HCT116 (cell line): Measurements from ENCODE around the gene PIM3. TPM values are rescaled to one million over a fixed set of nuclear protein-coding genes. Genes with fewer than 3 reads are reported as not detected.

Experiments used
- ATAC-seq: fragments of 200-7000 bp; cut with Tn5 transposase; 2 replicates; pipeline ENCODE4 v1.9.1; 2020; ENCODE audit warnings: mild to moderate bottlenecking, moderate library complexity
- BruUV-seq: library from RNA; stranded (reverse); fragments of 400-500 nt; replicated peaks from 2 replicates; lab custom pipeline; 2021; lab: Mats Ljungman, UMichigan
- CTCF ChIA-PET: fragments of 300-600 bp; sonication (Branson Sonifier 250); formaldehyde crosslinking; loops from one replicate; lab custom pipeline; 2021; ENCODE audit warnings: antibody characterized with exemption; lab: Charles Lee
- POLR2A ChIA-PET: fragments of 300-600, 350-600 bp; sonication (Branson Sonifier 250); formaldehyde crosslinking; loops from one replicate; lab custom pipeline; 2021; ENCODE audit warnings: antibody characterized with exemption; lab: Charles Lee
- RAD21 ChIA-PET, 2 experiments: fragments of 300-600 bp; sonication (Branson Sonifier 250); formaldehyde crosslinking; loops; one replicate each; lab custom pipeline; 2023; ENCODE audit warnings: low total read pairs in 2 of 2; ENCODE audit not compliant: uncharacterized antibody in 2 of 2, unreplicated experiment in 2 of 2, low non-redundant PET in 1 of 2; lab: Charles Lee
- DNase-seq: peaks from one replicate; pipeline ENCODE4 v3.0.0-alpha.2; 2010; ENCODE audit warnings: low read depth, low spot score
- H2AFZ ChIP-seq: fragments of 200-600 bp; shearing (Covaris generic), sonication (generic); 2 replicates; pipeline ENCODE4 v1.6.1; 2017; ENCODE audit warnings: low read depth, mixed run types, mixed read lengths, antibody characterized with exemption, low read length; ENCODE audit not compliant: poor library complexity, severe bottlenecking
- H3K27ac ChIP-seq: 2 replicates; pipeline ENCODE4 v1.5.1; 2012; ENCODE audit warnings: low read depth, low read length
- H3K27me3 ChIP-seq: fragments of 200-600 bp; sonication (generic); 2 replicates; pipeline ENCODE4 v1.6.1; 2016; ENCODE audit warnings: mixed run types, low read length, mixed read lengths; ENCODE audit not compliant: insufficient read depth
- H3K36me3 ChIP-seq, 2 experiments: fragments of 200-500 bp in 1 of 2; fragments of 200-600 bp in 1 of 2; sonication (Bioruptor generic) in 1 of 2; sonication (generic) in 1 of 2; 2 replicates each; pipeline versions ENCODE4 v1.5.1 to v1.6.1; 2014 to 2016; ENCODE audit warnings: low read length in 2 of 2, inconsistent platforms in 1 of 2, mixed read lengths in 1 of 2, mixed run types in 1 of 2; ENCODE audit not compliant: insufficient read depth in 2 of 2, control insufficient read depth in 1 of 2
- H3K4me1 ChIP-seq, 2 experiments: fragments of 200-600 bp in 1 of 2; sonication (generic) in 1 of 2; 2 replicates each; pipeline versions ENCODE4 v1.5.1 to v1.6.1; 2012 to 2017; ENCODE audit warnings: low read length in 2 of 2, inconsistent platforms in 1 of 2, mild to moderate bottlenecking in 1 of 2, mixed read lengths in 1 of 2, mixed run types in 1 of 2, moderate library complexity in 1 of 2; ENCODE audit not compliant: insufficient read depth in 2 of 2, control insufficient read depth in 1 of 2
- H3K4me2 ChIP-seq: fragments of 200-600 bp; sonication (generic); 2 replicates; pipeline ENCODE4 v1.6.1; 2017; ENCODE audit warnings: mixed run types, low read length, mixed read lengths
- H3K4me3 ChIP-seq, 2 experiments: fragments of 200-600 bp in 1 of 2; sonication (generic) in 1 of 2; replicated peaks in 1 of 2; 2 replicates each; pipeline ENCODE4 v1.5.1; 2011 to 2016; ENCODE audit warnings: low read length in 2 of 2, control low read depth in 1 of 2, low read depth in 1 of 2, mild to moderate bottlenecking in 1 of 2, mixed read lengths in 1 of 2, mixed run types in 1 of 2
- H3K79me2 ChIP-seq: fragments of 200-600 bp; sonication (generic); 2 replicates; pipeline ENCODE4 v1.6.1; 2017; ENCODE audit warnings: mild to moderate bottlenecking, mixed run types, low read length, moderate library complexity, mixed read lengths; ENCODE audit not compliant: insufficient read depth
- H3K9ac ChIP-seq: fragments of 200-600 bp; sonication (generic); 2 replicates; pipeline ENCODE4 v1.6.1; 2016; ENCODE audit warnings: low read length, mixed read lengths
- H3K9me2 ChIP-seq: fragments of 200-600 bp; sonication (generic), shearing (Covaris generic); 2 replicates; pipeline ENCODE4 v1.6.1; 2017; ENCODE audit warnings: mixed run types, mild to moderate bottlenecking, moderate library complexity; ENCODE audit not compliant: insufficient read depth
- H3K9me3 ChIP-seq, 2 experiments: fragments of 200-500 bp in 1 of 2; fragments of 200-600 bp in 1 of 2; sonication (Bioruptor generic) in 1 of 2; sonication (generic) in 1 of 2; 2 replicates each; pipeline ENCODE4 v1.6.1; 2014 to 2017; ENCODE audit warnings: low read length in 2 of 2, mixed read lengths in 2 of 2, inconsistent platforms in 1 of 2, low read depth in 1 of 2, mild to moderate bottlenecking in 1 of 2, mixed run types in 1 of 2, moderate library complexity in 1 of 2; ENCODE audit not compliant: control insufficient read depth in 1 of 2, insufficient read depth in 1 of 2
- H4K20me1 ChIP-seq: fragments of 200-600 bp; sonication (generic), shearing (Covaris generic); 2 replicates; pipeline ENCODE4 v1.6.1; 2017; ENCODE audit warnings: mixed run types, mild to moderate bottlenecking, moderate library complexity; ENCODE audit not compliant: insufficient read depth
- CEBPB ChIP-seq: IDR thresholded peaks from 2 replicates; pipeline ENCODE4 v1.6.1; 2012; ENCODE audit warnings: low read depth
- EGR1 ChIP-seq: IDR thresholded peaks from 2 replicates; pipeline ENCODE4 v1.6.1; 2012; ENCODE audit warnings: low read depth
- ELF1 ChIP-seq: IDR thresholded peaks from 2 replicates; pipeline ENCODE4 v1.6.1; 2012; ENCODE audit warnings: low read depth, borderline replicate concordance
- EZH2 ChIP-seq: fragments of 200-600 bp; sonication (generic); IDR thresholded peaks from 2 replicates; pipeline ENCODE4 v1.6.1; 2017; ENCODE audit warnings: antibody characterized with exemption, mixed run types
- EZH2phosphoT487 ChIP-seq: fragments of 200-600 bp; IDR thresholded peaks from 2 replicates; pipeline ENCODE4 v1.6.1; 2018; ENCODE audit warnings: antibody characterized with exemption, borderline replicate concordance
- FOSL1 ChIP-seq: IDR thresholded peaks from 2 replicates; pipeline ENCODE4 v1.6.1; 2012; ENCODE audit warnings: low read depth
- MAX ChIP-seq: IDR thresholded peaks from 2 replicates; pipeline ENCODE4 v1.6.1; 2012
- POLR2A ChIP-seq: IDR thresholded peaks from 2 replicates; pipeline ENCODE4 v1.7.0; 2011; ENCODE audit warnings: borderline replicate concordance; ENCODE audit not compliant: insufficient read depth, insufficient read length; ENCODE audit errors: extremely low read depth
- REST ChIP-seq: IDR thresholded peaks from 2 replicates; pipeline ENCODE4 v1.6.1; 2012; ENCODE audit warnings: low read depth
- SIN3A ChIP-seq: IDR thresholded peaks from 2 replicates; pipeline ENCODE4 v1.6.1; 2012; ENCODE audit warnings: low read depth
- SRF ChIP-seq: IDR thresholded peaks from 2 replicates; pipeline ENCODE4 v1.6.1; 2012; ENCODE audit warnings: low read depth
- ZFX ChIP-seq: fragments of 450-650 bp; IDR thresholded peaks from 2 replicates; pipeline ENCODE4 v1.6.1; 2017
- ZNF274 ChIP-seq: fragments of 200-500 bp; sonication (Bioruptor generic); IDR thresholded peaks from 2 replicates; pipeline ENCODE4 v1.6.1; 2014; ENCODE audit warnings: mild to moderate bottlenecking, low read depth, low read length, inconsistent platforms
- intact Hi-C: fragments of 100-400 bp; cut with micrococcal nuclease; formaldehyde crosslinking; loops from 2 replicates; pipeline ENCODE4 v1.10.0; 2022
- total RNA-seq: library from RNA; stranded (reverse); gene quantifications from one replicate; pipeline ENCODE4 v1.2.1, GENCODE V29; 2021; ENCODE audit not compliant: unreplicated experiment

Gene PIM3
- total RNA-seq, 1 experiment from 2014 or later = 116 TPM

DNA sequence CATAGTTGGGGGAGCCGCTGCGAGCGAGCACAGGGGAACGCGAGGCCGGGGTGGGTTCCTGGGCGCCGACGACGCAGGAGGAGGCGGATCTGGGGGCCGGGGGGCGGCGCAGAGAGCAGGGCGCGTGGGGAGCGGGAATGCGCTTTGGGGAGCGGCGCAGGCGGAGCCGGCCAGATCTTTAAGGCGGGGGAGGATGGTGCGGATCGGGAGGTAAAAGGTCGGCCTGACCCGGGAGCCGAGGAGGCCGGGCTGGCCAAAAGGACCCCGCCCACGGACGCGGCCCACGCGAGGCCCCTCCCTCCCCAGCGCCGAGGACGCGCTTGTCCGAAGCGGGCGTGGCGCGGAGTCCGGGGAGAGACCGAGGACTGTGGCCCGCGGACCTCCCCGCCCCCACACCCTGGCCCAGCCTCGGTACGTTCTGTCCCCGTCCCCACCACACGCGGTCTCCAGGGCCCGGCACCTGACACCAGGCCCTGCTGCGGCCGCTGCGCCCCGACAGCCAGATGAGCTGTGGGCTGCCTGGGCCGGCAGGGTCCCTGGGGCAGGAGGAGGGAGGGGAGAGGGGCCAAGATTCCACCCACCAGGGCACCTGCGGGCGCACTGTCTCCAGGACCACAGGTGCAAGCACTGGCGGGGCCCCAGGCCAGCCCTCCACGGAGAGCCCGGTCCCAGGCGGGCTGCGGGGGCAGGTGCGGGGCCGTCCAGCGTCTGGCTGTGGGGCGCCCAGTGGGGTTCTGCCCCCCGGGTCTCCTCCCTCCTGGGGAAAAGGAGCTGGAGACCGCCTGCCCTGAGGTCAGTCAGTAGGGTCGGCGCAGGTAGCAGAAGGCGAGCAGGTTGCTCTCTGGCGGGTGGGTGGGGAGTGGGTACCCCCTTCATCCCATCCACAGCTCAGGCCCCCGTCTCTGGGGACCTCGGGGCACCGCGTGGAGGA lies 10.9 kb downstream of the PIM3 start:
- no peak for DNase-seq
- RAD21 ChIA-PET = interaction anchor here (0.9 to 1.0 kb wide), 3 partner anchors 22 to 59 kb away, joined by 3 to 6 read pairs (median 3); no protein-coding TSS in a partner anchor
- H3K4me3 ChIP-seq = peak overlapping the region; percentile 61 to 67
- H3K9me2 ChIP-seq = no peaks in the 10 kb centered on the region
- peak; percentile 68 for ATAC-seq
- H4K20me1 ChIP-seq = no peaks in the 10 kb centered on the region
- peak overlapping the region; percentile 85 for H3K9ac ChIP-seq
- intact Hi-C loops = no loop called here
- H3K4me1 ChIP-seq = peaks cover 42 to 79% of the 10 kb centered on the region in 2 experiments
- no peaks in the 10 kb centered on the region for H3K27me3 ChIP-seq
- peak; percentile 82 for TF ChIP-seq EGR1
- TF ChIP-seq ZFX = peak; percentile 62
- no peak for TF ChIP-seq FOSL1
- TF ChIP-seq POLR2A = peak; percentile 19
- TF ChIP-seq, all 23 proteins: peak for 3
- Histone ChIP-seq H2AFZ (no peak overlapping the region), H3K36me3 (no peaks in the 10 kb centered on the region), H3K4me2 (peak overlapping the region; percentile 95), H3K79me2 (no peaks in the 10 kb centered on the region), H3K9me3 (no peaks in the 10 kb centered on the region), H3K27ac (peak overlapping the region; percentile 100)
- BruUV-seq = TSS peak; percentile 52
- POLR2A ChIA-PET = interaction anchor here (1.0 to 1.7 kb wide), 4 partner anchors 10 to 29 kb away, joined by 3 to 11 read pairs (median 3); partner anchors contain the start of gene PIM3
- CTCF ChIA-PET = interaction anchor here (1.0 to 1.5 kb wide), 3 partner anchors 9 to 59 kb away, joined by 3 to 5 read pairs (median 3); no protein-coding TSS in a partner anchor

GRCh38 chr22:49972163-49973017 lies 11.8 kb downstream of the PIM3 start:
- Histone ChIP-seq H3K4me2 (peak overlapping the region; percentile 95), H3K79me2 (no peaks in the 10 kb centered on the region), H3K27me3 (no peaks in the 10 kb centered on the region), H3K9me3 (no peaks in the 10 kb centered on the region), H3K4me3 (peak overlapping the region; percentile 61 to 67), H2AFZ (no peak overlapping the region), H3K9ac (peak overlapping the region; percentile 85), H3K27ac (peak overlapping the region; percentile 100), H3K4me1 (peaks cover 38 to 72% of the 10 kb centered on the region in 2 experiments), H3K9me2 (no peaks in the 10 kb centered on the region), H4K20me1 (no peaks in the 10 kb centered on the region), H3K36me3 (no peaks in the 10 kb centered on the region)
- intact Hi-C loops = no loop called here
- ATAC-seq (no peak), DNase-seq (no peak)
- ChIA-PET POLR2A (interaction anchor here (1.7 kb wide), 1 partner anchor 10 kb away, joined by 11 read pairs; no protein-coding TSS in a partner anchor), RAD21 (no interaction called here), CTCF (interaction anchor here (1.3 kb wide), 1 partner anchor 41 kb away, joined by 5 read pairs; no protein-coding TSS in a partner anchor)
- no TSS peak for BruUV-seq
- TF ChIP-seq ELF1 = no peak
- no peak for TF ChIP-seq CEBPB
- no peak for TF ChIP-seq MAX
- no peak for TF ChIP-seq EZH2
- no peak for TF ChIP-seq SIN3A
- no peak for TF ChIP-seq EZH2phosphoT487
- TF ChIP-seq ZNF274 = no peak
- TF ChIP-seq POLR2A = no peak
- no peak for TF ChIP-seq SRF
- TF ChIP-seq REST = no peak
